H9 (cell line): ENCODE measurements around the gene ULK4. TPM values are rescaled to one million over a fixed set of nuclear protein-coding genes. Genes with fewer than 3 reads are reported as not detected.
"Not testable (repeated sequence)": the region's sequence is repeated elsewhere in the genome, so short reads cannot be mapped to it uniquely, and the experiment has no call there.

Experiments used
- DNase-seq: peaks from one replicate; pipeline ENCODE4 v3.0.0-alpha.2; 2017
- H2AFZ ChIP-seq: one replicate; pipeline ENCODE4 v1.6.1; 2013; ENCODE audit warnings: mild to moderate bottlenecking, low read length, control low read depth, moderate library complexity
- H2AK5ac ChIP-seq: 2 replicates; pipeline ENCODE4 v1.6.1; 2013; ENCODE audit warnings: low read length, control low read depth, mixed read lengths; ENCODE audit not compliant: insufficient read length
- H2BK120ac ChIP-seq: one replicate; pipeline ENCODE4 v1.6.1; 2013; ENCODE audit warnings: low read depth, mild to moderate bottlenecking, low read length, control low read depth, inconsistent platforms; ENCODE audit not compliant: poor library complexity, severe bottlenecking
- H2BK12ac ChIP-seq: 2 replicates; pipeline ENCODE4 v1.6.1; 2013; ENCODE audit warnings: low read length, control low read depth, mixed read lengths, low read depth; ENCODE audit not compliant: insufficient read length
- H2BK15ac ChIP-seq: 2 replicates; pipeline ENCODE4 v1.6.1; 2013; ENCODE audit warnings: low read depth, low read length, control low read depth
- H2BK20ac ChIP-seq: one replicate; pipeline ENCODE4 v1.6.1; 2013; ENCODE audit warnings: low read depth, mild to moderate bottlenecking, low read length, control low read depth, inconsistent platforms; ENCODE audit not compliant: poor library complexity, severe bottlenecking
- H2BK5ac ChIP-seq: 2 replicates; pipeline ENCODE4 v1.6.1; 2013; ENCODE audit warnings: low read length, control low read depth, mixed read lengths; ENCODE audit not compliant: insufficient read length
- H3K14ac ChIP-seq: 2 replicates; pipeline ENCODE4 v1.6.1; 2013; ENCODE audit warnings: low read length, control low read depth; ENCODE audit not compliant: insufficient read depth
- H3K18ac ChIP-seq: 2 replicates; pipeline ENCODE4 v1.6.1; 2013; ENCODE audit warnings: low read depth, mild to moderate bottlenecking, mixed read lengths, low read length, control low read depth; ENCODE audit not compliant: insufficient read length
- H3K23ac ChIP-seq: 2 replicates; pipeline ENCODE4 v1.6.1; 2013; ENCODE audit warnings: low read length, control low read depth, mixed read lengths, low read depth; ENCODE audit not compliant: insufficient read length
- H3K23me2 ChIP-seq: 2 replicates; pipeline ENCODE4 v1.6.1; 2013; ENCODE audit warnings: low read depth, mild to moderate bottlenecking, mixed read lengths, low read length, control low read depth; ENCODE audit not compliant: insufficient read length, poor library complexity, severe bottlenecking
- H3K27ac ChIP-seq: 2 replicates; pipeline ENCODE4 v1.5.1; 2013; ENCODE audit warnings: low read length, control low read depth, mixed read lengths, low read depth; ENCODE audit not compliant: insufficient read length
- H3K27me3 ChIP-seq: 2 replicates; pipeline ENCODE4 v1.6.1; 2013; ENCODE audit warnings: low read length, control low read depth, inconsistent platforms; ENCODE audit not compliant: insufficient read depth
- H3K4ac ChIP-seq: 2 replicates; pipeline ENCODE4 v1.6.1; 2013; ENCODE audit warnings: low read depth, mild to moderate bottlenecking, control low read depth, inconsistent platforms, low read length, moderate library complexity
- H3K4me1 ChIP-seq: 2 replicates; pipeline ENCODE4 v1.6.1; 2013; ENCODE audit warnings: low read length, control low read depth, inconsistent platforms; ENCODE audit not compliant: insufficient read depth
- H3K4me2 ChIP-seq: 2 replicates; pipeline ENCODE4 v1.6.1; 2013; ENCODE audit warnings: low read length, control low read depth, mixed read lengths; ENCODE audit not compliant: insufficient read length, insufficient read depth
- H3K56ac ChIP-seq: 2 replicates; pipeline ENCODE4 v1.6.1; 2013; ENCODE audit warnings: low read depth, mild to moderate bottlenecking, mixed read lengths, low read length, control low read depth; ENCODE audit not compliant: insufficient read length
- H3K79me1 ChIP-seq: 2 replicates; pipeline ENCODE4 v1.6.1; 2013; ENCODE audit warnings: low read depth, mild to moderate bottlenecking, moderate library complexity, low read length, control low read depth, inconsistent platforms; ENCODE audit not compliant: insufficient read depth, poor library complexity, severe bottlenecking
- H3K79me2 ChIP-seq: 2 replicates; pipeline ENCODE4 v1.6.1; 2013; ENCODE audit warnings: low read length, control low read depth, inconsistent platforms; ENCODE audit not compliant: insufficient read depth
- H3K9ac ChIP-seq: 2 replicates; pipeline ENCODE4 v1.6.1; 2013; ENCODE audit warnings: low read length, control low read depth, mixed read lengths; ENCODE audit not compliant: insufficient read length; ENCODE audit errors: extremely low read depth
- H3K9me3 ChIP-seq: one replicate; pipeline ENCODE4 v1.6.1; 2013; ENCODE audit warnings: low read depth, low read length, inconsistent platforms; ENCODE audit not compliant: control insufficient read depth
- H3T11ph ChIP-seq: one replicate; pipeline ENCODE4 v1.6.1; 2013; ENCODE audit warnings: mild to moderate bottlenecking, low read length, control low read depth, inconsistent platforms
- H4K20me1 ChIP-seq: one replicate; pipeline ENCODE4 v1.6.1; 2013; ENCODE audit not compliant: control insufficient read depth, insufficient read length, insufficient read depth
- H4K5ac ChIP-seq: 2 replicates; pipeline ENCODE4 v1.6.1; 2013; ENCODE audit warnings: low read depth, mild to moderate bottlenecking, mixed read lengths, low read length, control low read depth; ENCODE audit not compliant: insufficient read length
- H4K8ac ChIP-seq: replicated peaks from 2 replicates; pipeline ENCODE4 v1.6.1; 2013; ENCODE audit warnings: low read length, control low read depth, mixed read lengths, low read depth; ENCODE audit not compliant: insufficient read length
- H4K91ac ChIP-seq: 2 replicates; pipeline ENCODE4 v1.6.1; 2013; ENCODE audit warnings: low read depth, mild to moderate bottlenecking, moderate library complexity, mixed read lengths, low read length, control low read depth; ENCODE audit not compliant: insufficient read length
- H3K27ac Mint-ChIP-seq, 3 experiments: 2 replicates in 2 of 3; 3 replicates in 1 of 3; pipeline ENCODE4 v1.8.0; 2020 to 2021; ENCODE audit warnings: mixed read lengths in 3 of 3, mild to moderate bottlenecking in 1 of 3, moderate library complexity in 1 of 3
- H3K27me3 Mint-ChIP-seq: 2 replicates; pipeline ENCODE4 v1.8.0; 2021; ENCODE audit warnings: low read depth, mild to moderate bottlenecking, moderate library complexity, mixed read lengths
- H3K36me3 Mint-ChIP-seq, 3 experiments: 2 replicates in 2 of 3; 3 replicates in 1 of 3; pipeline ENCODE4 v1.8.0; 2020 to 2021; ENCODE audit warnings: low read depth in 3 of 3, mixed read lengths in 3 of 3; ENCODE audit not compliant: insufficient read depth in 1 of 3
- H3K4me1 Mint-ChIP-seq, 2 experiments: 2 replicates each; pipeline ENCODE4 v1.8.0; 2020; ENCODE audit warnings: mixed read lengths in 2 of 2
- H3K4me3 Mint-ChIP-seq, 2 experiments: 2 replicates in 1 of 2; 3 replicates in 1 of 2; pipeline ENCODE4 v1.8.0; 2020 to 2021; ENCODE audit warnings: mild to moderate bottlenecking in 2 of 2, mixed read lengths in 2 of 2, moderate library complexity in 1 of 2
- H3K9me3 Mint-ChIP-seq, 2 experiments: 2 replicates in 1 of 2; 3 replicates in 1 of 2; pipeline ENCODE4 v1.8.0; 2020; ENCODE audit warnings: mild to moderate bottlenecking in 2 of 2, mixed read lengths in 2 of 2, moderate library complexity in 1 of 2
- WGBS: extraction: QIAGEN DNeasy Blood & Tissue Kit; methylation state at CpG from one replicate; pipeline ENCODE4 v1.1.7; 2013; ENCODE audit warnings: missing lambda C conversion rate, low lambda C conversion rate, mixed read lengths; ENCODE audit not compliant: insufficient read length; ENCODE audit errors: extremely low coverage; 5-methylcytosine and 5-hydroxymethylcytosine counted together
- total RNA-seq: library from RNA; stranded (reverse); gene quantifications from 2 replicates; pipeline ENCODE4 v1.2.1, GENCODE V29; 2021
- TF ChIP-seq, protein P1 (sequence below): fragments of 200-600 bp; sonication (generic); conservative IDR thresholded peaks from 3 replicates; pipeline ENCODE4 v1.8.0; 2021; ENCODE audit warnings: antibody characterized with exemption, mild to moderate bottlenecking

Gene ULK4
- total RNA-seq, 1 experiment from 2014 or later = 12.9 TPM

DNA sequence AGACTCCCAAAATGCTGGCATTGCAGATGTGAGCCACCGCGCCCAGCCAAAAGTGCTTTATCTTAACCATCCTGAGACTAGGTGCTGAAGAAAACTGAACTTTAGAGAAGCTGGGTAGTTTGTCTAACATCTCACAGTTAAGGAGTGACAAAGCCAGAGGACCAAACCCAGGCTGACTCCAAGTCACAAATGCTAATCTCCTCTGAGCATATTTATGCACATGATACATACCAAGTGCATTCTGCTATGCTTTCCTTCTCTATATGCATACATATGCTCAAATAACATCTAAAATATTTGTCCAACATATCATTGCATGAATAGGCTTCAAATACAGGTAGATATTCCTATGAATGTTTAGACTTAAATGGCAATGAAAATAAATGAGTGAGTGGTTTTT is 505.7 kb downstream of the ULK4 start:
- Histone ChIP-seq H2BK15ac (no peak overlapping the region), H4K20me1 (no peaks in the 10 kb centered on the region), H3T11ph (no peak overlapping the region), H3K9me3 (no peaks in the 10 kb centered on the region), H3K18ac (no peak overlapping the region), H3K23ac (no peak overlapping the region), H4K8ac (no peak overlapping the region), H4K5ac (no peak overlapping the region), H2BK20ac (no peak overlapping the region), H2BK12ac (no peak overlapping the region), H3K56ac (no peak overlapping the region), H3K27me3 (no peaks in the 10 kb centered on the region), H3K4ac (no peak overlapping the region), H3K27ac (no peak overlapping the region), H3K4me1 (no peaks in the 10 kb centered on the region; the same call in 1 of the 2 replicates), H3K4me2 (no peak overlapping the region), H3K79me1 (no peaks in the 10 kb centered on the region), H3K79me2 (no peaks in the 10 kb centered on the region), H2AK5ac (no peak overlapping the region), H3K9ac (no peak overlapping the region), H2BK5ac (no peak overlapping the region), H2AFZ (no peak overlapping the region), H3K23me2 (no peaks in the 10 kb centered on the region), H3K14ac (no peak overlapping the region), H4K91ac (no peak overlapping the region), H2BK120ac (no peak overlapping the region)
- Mint-ChIP-seq H3K4me1 (peaks cover 24 to 26% of the 10 kb centered on the region in 2 experiments), H3K4me3 (no peak overlapping the region), H3K36me3 (peaks cover 4 to 7% (median 6%) of the 10 kb centered on the region in 3 experiments), H3K9me3 (peaks cover 0 to 5% of the 10 kb centered on the region in 2 experiments; a peak in 2 of 5 replicates), H3K27ac (no peak overlapping the region), H3K27me3 (no peaks in the 10 kb centered on the region)
- TF ChIP-seq, protein P1, sequence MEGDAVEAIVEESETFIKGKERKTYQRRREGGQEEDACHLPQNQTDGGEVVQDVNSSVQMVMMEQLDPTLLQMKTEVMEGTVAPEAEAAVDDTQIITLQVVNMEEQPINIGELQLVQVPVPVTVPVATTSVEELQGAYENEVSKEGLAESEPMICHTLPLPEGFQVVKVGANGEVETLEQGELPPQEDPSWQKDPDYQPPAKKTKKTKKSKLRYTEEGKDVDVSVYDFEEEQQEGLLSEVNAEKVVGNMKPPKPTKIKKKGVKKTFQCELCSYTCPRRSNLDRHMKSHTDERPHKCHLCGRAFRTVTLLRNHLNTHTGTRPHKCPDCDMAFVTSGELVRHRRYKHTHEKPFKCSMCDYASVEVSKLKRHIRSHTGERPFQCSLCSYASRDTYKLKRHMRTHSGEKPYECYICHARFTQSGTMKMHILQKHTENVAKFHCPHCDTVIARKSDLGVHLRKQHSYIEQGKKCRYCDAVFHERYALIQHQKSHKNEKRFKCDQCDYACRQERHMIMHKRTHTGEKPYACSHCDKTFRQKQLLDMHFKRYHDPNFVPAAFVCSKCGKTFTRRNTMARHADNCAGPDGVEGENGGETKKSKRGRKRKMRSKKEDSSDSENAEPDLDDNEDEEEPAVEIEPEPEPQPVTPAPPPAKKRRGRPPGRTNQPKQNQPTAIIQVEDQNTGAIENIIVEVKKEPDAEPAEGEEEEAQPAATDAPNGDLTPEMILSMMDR = no peak
- no CpG with 5 or more reads among the region's 2 CpGs for whole genome bisulfite sequencing
- DNase-seq = no peak

DNA sequence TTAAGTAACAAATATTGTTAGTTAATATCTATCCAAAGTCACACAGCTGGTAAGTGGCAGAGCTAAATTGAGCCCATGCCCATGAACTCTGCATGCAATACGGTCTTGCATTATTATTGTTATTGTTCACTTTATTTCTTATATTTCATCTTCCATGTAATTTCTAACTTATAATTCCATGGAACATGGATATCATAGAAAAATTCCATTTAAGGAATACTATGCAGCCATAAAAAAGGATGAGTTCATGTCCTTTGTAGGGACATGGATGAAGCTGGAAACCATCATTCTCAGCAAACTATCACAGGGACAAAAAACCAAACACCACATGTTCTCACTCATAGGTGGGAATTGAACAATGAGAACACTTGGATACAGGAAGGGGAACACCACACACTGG is 508.3 kb downstream of the ULK4 start:
- H2BK5ac ChIP-seq, H3K79me2 ChIP-seq, H3K36me3 Mint-ChIP-seq, H2BK12ac ChIP-seq, H3K4me2 ChIP-seq, DNase-seq, H3K4me1 ChIP-seq, H4K20me1 ChIP-seq, H3K4me3 Mint-ChIP-seq, H3K9me3 Mint-ChIP-seq, H4K8ac ChIP-seq, H3K27me3 Mint-ChIP-seq, H2AFZ ChIP-seq, H3K14ac ChIP-seq, H3K4ac ChIP-seq, H3K56ac ChIP-seq, H2BK20ac ChIP-seq, H2AK5ac ChIP-seq, H4K91ac ChIP-seq, H3K18ac ChIP-seq, H3K23ac ChIP-seq, H2BK15ac ChIP-seq, H3K27ac ChIP-seq, H4K5ac ChIP-seq, H3K9me3 ChIP-seq, H3K27me3 ChIP-seq, H3K27ac Mint-ChIP-seq, H3T11ph ChIP-seq, H3K9ac ChIP-seq, H3K23me2 ChIP-seq, H2BK120ac ChIP-seq, H3K79me1 ChIP-seq: not testable (repeated sequence)
- WGBS = no CpG with 5 or more reads among the region's 1 CpG
- H3K4me1 Mint-ChIP-seq = peaks cover 16 to 18% of the 10 kb centered on the region in 2 experiments
